Measurements from ENCODE around the gene POU6F2.

DNA sequence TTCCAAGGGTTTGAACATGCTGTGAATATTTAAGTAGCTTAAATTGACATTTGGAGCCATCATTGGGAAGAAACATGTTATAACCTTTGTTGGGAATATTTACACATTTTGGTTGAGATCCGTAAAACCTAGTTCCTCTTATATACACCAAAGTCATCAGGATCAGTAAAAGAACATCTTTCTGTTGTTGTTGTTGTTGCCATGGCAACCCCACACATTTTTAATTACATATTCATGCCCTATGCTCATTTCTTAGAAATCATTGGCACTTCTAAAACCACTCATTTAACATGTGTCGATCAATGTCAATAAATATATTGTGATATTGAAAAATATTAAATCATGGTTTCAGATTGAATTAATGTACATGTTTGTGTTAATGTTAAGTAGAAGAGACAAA is 122.6 kb downstream of the POU6F2 start:
- TF ChIP-seq POLR2AphosphoS5 (IDR thresholded peaks at IDR 0.05) = no peak
- TF ChIP-seq, protein P1, sequence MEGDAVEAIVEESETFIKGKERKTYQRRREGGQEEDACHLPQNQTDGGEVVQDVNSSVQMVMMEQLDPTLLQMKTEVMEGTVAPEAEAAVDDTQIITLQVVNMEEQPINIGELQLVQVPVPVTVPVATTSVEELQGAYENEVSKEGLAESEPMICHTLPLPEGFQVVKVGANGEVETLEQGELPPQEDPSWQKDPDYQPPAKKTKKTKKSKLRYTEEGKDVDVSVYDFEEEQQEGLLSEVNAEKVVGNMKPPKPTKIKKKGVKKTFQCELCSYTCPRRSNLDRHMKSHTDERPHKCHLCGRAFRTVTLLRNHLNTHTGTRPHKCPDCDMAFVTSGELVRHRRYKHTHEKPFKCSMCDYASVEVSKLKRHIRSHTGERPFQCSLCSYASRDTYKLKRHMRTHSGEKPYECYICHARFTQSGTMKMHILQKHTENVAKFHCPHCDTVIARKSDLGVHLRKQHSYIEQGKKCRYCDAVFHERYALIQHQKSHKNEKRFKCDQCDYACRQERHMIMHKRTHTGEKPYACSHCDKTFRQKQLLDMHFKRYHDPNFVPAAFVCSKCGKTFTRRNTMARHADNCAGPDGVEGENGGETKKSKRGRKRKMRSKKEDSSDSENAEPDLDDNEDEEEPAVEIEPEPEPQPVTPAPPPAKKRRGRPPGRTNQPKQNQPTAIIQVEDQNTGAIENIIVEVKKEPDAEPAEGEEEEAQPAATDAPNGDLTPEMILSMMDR (IDR thresholded peaks at IDR 0.05) = no peak

All from breast epithelium (tissue), 3 donors.